Measurements from ENCODE around the gene KCTD3. TPM values are rescaled to one million over a fixed set of nuclear protein-coding genes. Genes with fewer than 3 reads are reported as not detected.

Gene KCTD3
- total and polyA plus RNA-seq, 8 donors: 18.3 to 36.4 (median 24.8) TPM

DNA sequence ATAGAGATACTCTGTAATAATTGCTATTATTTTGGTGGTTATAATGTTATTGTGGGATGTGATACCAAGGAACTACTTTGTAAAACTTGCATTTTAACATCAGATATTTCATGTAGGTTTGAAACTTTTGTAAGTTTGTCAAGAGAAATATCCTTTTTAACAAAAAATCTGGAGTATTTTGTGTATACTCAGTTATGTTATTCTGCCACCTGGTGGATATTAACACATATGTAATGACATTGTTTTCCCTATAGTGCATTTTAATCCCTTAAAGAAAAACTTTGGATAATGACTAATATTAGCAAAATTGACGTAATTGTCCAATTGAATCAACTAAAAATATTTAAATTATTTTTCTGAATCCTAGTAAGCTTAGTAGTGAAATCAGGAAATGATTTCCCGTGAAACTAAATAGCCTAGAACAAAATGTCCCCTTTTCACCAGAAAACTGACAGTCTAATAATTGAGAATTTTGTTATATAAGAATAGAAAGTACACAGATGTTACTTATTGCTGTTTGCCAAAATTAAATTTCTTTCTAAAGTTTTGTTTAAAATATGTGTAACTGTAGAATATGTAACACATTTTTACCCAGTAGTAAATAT, 39.6 kb downstream of the KCTD3 start:
- Histone ChIP-seq H3K4me3 (no peak overlapping the region), H3K9me3 (no peaks in the 10 kb centered on the region), H3K4me1 (no peaks in the 10 kb centered on the region), H3K27ac (no peak overlapping the region), H3K27me3 (no peaks in the 10 kb centered on the region), H3K36me3 (peaks cover 0 to 8% (median 0%) of the 10 kb centered on the region in 3 donors)
- FAIRE-seq (peak; percentile 78), ATAC-seq (peak in 2 of 4 donors; percentile 59 to 64), DNase-seq (no peak)
- intact Hi-C loops (cut with DNase I): no loop called here
- TF ChIP-seq, protein P1, sequence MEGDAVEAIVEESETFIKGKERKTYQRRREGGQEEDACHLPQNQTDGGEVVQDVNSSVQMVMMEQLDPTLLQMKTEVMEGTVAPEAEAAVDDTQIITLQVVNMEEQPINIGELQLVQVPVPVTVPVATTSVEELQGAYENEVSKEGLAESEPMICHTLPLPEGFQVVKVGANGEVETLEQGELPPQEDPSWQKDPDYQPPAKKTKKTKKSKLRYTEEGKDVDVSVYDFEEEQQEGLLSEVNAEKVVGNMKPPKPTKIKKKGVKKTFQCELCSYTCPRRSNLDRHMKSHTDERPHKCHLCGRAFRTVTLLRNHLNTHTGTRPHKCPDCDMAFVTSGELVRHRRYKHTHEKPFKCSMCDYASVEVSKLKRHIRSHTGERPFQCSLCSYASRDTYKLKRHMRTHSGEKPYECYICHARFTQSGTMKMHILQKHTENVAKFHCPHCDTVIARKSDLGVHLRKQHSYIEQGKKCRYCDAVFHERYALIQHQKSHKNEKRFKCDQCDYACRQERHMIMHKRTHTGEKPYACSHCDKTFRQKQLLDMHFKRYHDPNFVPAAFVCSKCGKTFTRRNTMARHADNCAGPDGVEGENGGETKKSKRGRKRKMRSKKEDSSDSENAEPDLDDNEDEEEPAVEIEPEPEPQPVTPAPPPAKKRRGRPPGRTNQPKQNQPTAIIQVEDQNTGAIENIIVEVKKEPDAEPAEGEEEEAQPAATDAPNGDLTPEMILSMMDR (IDR thresholded peaks at IDR 0.05): peak in 3 of 4 donors; percentile 31 to 43 (median 32)
- WGBS, 2 donors: 77 to 78% methylated on average over 2 of the region's 2 CpGs

DNA sequence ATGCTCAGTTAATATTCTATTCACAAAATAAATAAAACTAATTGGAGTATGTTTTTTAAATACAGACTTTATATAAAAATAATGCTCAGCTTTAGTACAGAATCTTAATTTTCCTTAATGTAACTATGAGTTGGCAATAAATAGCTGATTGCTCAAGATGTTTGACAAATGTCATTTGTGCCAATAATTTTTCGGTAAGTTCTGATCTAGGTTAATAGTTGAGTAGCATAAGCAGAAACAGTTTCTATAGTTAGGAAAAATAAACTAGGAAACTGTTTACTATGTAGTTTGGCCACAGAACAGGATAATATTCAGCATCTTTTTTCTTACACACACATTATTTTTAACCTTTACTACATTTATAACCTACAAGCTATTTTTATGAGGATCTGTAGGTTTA, 40.3 kb downstream of the KCTD3 start:
- TF ChIP-seq, protein P1 (IDR thresholded peaks at IDR 0.05): no peak
- no peak for ATAC-seq
- H3K4me3 ChIP-seq: no peak overlapping the region
- no peaks in the 10 kb centered on the region for H3K9me3 ChIP-seq
- intact Hi-C loops (cut with DNase I): no loop called here
- H3K36me3 ChIP-seq: peaks cover 0 to 7% (median 0%) of the 10 kb centered on the region in 3 donors
- no peaks in the 10 kb centered on the region for H3K4me1 ChIP-seq
- no peaks in the 10 kb centered on the region for H3K27me3 ChIP-seq
- WGBS, 2 donors: 25 to 46% methylated on average over 1 of the region's 1 CpG
- peak; percentile 20 for FAIRE-seq
- no peak for DNase-seq
- no peak overlapping the region for H3K27ac ChIP-seq

DNA sequence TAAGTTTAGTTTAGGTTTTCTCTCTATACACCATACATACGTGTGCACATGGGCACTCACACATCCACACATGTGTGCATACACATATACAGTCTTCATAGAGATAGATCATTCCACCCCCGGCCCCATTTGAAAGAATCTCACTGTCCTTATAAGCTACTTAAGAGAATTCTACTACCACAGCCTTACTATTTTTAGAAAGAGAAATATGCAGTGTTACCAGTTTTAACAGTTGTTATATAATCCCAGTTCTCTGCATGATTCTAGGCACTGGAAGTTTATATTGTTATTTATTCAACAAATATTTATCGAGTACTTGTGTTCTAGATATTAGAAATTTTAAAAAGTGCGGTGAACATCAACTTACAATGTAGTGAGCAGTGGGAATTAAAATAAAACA, 41.5 kb downstream of the KCTD3 start:
- FAIRE-seq: no peak
- no peak overlapping the region for H3K4me3 ChIP-seq
- intact Hi-C loops (cut with DNase I): no loop called here
- WGBS, 2 donors: 77 to 82% methylated on average over 4 of the region's 4 CpGs
- no peak for DNase-seq
- TF ChIP-seq, protein P1 (IDR thresholded peaks at IDR 0.05): no peak
- no peak overlapping the region for H3K27ac ChIP-seq
- no peaks in the 10 kb centered on the region for H3K9me3 ChIP-seq
- peaks cover 0 to 17% (median 0%) of the 10 kb centered on the region in 3 donors for H3K36me3 ChIP-seq
- H3K27me3 ChIP-seq: no peaks in the 10 kb centered on the region
- no peak for ATAC-seq
- no peaks in the 10 kb centered on the region for H3K4me1 ChIP-seq

DNA sequence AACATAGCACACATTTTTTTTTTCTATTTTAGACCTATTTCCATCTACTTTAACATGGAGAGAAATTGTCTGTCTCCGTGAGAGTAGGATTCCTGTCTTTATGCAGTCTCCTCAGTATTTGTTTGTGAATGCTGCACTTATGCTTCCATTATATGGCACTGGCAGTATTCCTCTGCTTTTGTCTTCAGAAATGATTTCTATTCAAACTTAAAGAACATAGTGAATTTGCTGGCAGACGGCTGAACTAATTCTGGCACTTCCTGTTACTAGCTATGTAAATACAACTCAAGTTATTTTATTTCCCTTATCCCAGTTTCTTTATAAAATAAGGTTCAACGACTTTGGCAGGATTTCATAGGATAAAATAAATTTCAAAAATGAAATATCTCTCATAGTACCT, 45.3 kb downstream of the KCTD3 start:
- intact Hi-C loops (cut with DNase I): no loop called here
- no peak overlapping the region for H3K27ac ChIP-seq
- TF ChIP-seq, protein P1 (IDR thresholded peaks at IDR 0.05): no peak
- 72 to 81% methylated on average over 3 of the region's 3 CpGs for WGBS, 2 donors
- no peaks in the 10 kb centered on the region for H3K9me3 ChIP-seq
- no peak for FAIRE-seq
- no peak overlapping the region for H3K4me3 ChIP-seq
- no peaks in the 10 kb centered on the region for H3K4me1 ChIP-seq
- DNase-seq: no peak
- H3K36me3 ChIP-seq: peaks cover 0 to 17% (median 0%) of the 10 kb centered on the region in 3 donors
- no peaks in the 10 kb centered on the region for H3K27me3 ChIP-seq
- no peak for ATAC-seq

DNA sequence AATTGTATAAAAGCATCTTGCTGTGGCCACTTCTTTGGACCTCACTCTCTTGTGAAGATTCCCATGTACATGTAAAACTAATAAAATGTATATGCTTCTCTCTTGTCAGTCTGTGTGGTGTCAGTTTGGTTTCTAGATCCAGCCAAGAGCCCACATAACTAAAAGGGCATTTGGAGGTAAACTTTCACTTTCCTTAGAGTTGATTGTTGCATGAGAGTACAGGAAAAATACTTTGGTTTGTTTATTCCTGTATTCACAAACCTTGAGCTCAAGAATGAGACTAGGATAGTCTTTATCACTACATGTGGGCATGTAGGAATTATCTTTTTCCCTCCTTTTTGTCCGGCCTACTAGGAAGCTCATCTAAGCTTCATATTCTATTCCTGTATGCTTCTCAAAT, 50.9 kb downstream of the KCTD3 start:
- DNase-seq (no peak), FAIRE-seq (no peak), ATAC-seq (no peak)
- H3K4me1 ChIP-seq: no peaks in the 10 kb centered on the region
- no peak overlapping the region for H3K4me3 ChIP-seq
- 86 to 92% methylated on average over 1 of the region's 1 CpG for WGBS, 2 donors
- peaks cover 0 to 15% (median 6%) of the 10 kb centered on the region in 3 donors for H3K36me3 ChIP-seq
- no peaks in the 10 kb centered on the region for H3K9me3 ChIP-seq
- H3K27me3 ChIP-seq: no peaks in the 10 kb centered on the region
- TF ChIP-seq, protein P1 (IDR thresholded peaks at IDR 0.05): no peak
- intact Hi-C loops (cut with DNase I): no loop called here
- no peak overlapping the region for H3K27ac ChIP-seq
